HG03469 (cell line): Measurements from ENCODE around the gene MME.
"Not testable (repeated sequence)": the region's sequence is repeated elsewhere in the genome, so short reads cannot be mapped to it uniquely, and the experiment has no call there.

Source experiments
- ATAC-seq: cut with Tn5 transposase; IDR thresholded peaks from one replicate; pipeline ENCODE4 v1.9.1; 2021; ENCODE audit warnings: mild to moderate bottlenecking, moderate library complexity, moderate number of reproducible peaks; ENCODE audit not compliant: unreplicated experiment

The MME gene

DNA sequence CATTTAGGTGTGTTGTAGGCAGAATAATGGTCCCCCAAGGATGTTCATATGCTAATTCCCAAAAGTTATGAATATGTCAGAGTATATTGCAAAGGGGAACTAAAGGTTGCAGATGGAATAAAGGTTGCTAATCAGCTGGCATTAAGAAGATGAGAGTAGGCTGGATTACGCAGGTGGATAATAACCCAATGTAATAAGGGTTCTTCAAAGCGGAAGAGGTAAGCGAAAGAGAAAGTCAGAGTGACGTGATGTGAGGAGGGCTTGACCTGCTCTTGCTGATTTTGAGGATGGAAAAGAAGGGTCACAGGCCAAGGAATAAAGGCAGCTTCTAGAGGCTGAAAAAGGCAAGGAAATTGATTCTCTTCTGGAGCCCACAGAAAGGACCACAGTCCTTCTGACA lies 109.4 kb downstream of the MME start:
- no peak for ATAC-seq

DNA sequence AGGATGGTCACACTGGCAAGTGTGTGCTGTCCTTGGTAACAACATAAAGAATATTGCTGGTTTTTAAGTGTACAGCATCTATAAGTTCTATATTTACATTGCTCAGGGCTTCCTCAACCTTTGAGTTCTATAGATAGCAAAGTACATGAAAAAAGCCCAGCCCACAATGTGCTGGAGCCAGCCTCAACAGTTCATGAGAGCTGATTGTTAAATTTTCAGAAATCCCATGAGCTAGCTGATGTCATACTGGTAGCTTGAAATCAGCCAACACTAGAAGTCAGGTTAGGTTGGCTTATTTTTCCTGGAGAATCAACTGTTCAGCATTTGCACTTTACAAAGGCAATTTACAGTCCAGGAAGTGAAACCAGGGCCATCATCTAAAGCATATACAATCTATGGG lies 110.6 kb downstream of the MME start:
- ATAC-seq: no peak

DNA sequence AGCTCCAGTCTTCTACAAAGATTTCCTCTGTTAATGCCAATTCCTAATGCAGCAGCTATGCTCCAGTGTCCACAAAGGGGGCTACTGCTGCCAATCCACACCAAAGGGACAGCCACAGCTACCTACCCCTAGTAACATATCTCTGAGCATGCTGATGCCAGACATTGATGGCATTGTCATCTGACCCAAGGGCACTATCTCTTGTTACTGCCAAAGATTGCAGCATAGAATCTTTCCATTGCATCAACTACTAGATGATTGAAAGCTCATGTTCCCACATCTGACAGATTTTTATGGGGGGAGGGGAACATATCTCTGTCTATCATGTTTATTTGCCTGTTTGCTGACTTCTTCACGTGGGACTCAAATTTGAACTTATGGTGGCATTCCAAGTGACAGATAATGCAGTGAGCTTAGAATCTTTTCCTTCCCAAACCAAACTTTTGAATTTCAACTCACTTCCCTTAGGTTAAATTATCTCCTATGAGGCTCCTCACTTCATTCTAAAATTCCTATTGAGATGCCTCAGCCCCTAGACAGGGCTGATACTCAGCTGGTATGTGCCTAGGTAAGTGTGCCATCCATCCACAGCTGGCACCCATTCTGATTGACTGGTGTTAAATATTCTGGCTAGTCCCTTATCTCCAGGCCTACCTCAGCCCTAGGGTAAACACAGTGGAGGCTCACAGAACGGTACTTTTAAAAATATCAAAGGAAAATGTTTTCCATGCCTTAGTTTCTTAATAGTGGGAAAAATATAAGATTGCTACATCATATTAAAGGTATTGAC lies 113.0 kb downstream of the MME start:
- no peak for ATAC-seq

DNA sequence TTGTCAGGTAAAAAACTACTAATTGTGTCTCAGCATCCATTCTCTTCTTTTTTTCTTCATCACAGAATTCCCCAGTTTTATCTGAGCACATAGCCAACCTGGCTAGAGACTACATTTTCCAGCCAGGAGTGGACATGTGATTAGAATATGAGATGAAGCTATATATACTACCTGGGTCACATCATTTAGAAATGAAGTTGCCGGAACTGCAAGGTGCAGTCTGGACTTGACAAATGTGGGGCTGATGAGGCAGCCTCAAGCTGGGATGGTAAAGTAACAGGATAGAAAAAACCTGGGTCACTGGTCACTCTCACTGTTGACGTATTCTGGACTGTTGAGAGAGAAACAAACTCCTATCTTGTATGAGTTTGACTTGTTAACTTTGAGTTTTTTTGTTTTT lies 113.7 kb downstream of the MME start:
- ATAC-seq: no peak

DNA sequence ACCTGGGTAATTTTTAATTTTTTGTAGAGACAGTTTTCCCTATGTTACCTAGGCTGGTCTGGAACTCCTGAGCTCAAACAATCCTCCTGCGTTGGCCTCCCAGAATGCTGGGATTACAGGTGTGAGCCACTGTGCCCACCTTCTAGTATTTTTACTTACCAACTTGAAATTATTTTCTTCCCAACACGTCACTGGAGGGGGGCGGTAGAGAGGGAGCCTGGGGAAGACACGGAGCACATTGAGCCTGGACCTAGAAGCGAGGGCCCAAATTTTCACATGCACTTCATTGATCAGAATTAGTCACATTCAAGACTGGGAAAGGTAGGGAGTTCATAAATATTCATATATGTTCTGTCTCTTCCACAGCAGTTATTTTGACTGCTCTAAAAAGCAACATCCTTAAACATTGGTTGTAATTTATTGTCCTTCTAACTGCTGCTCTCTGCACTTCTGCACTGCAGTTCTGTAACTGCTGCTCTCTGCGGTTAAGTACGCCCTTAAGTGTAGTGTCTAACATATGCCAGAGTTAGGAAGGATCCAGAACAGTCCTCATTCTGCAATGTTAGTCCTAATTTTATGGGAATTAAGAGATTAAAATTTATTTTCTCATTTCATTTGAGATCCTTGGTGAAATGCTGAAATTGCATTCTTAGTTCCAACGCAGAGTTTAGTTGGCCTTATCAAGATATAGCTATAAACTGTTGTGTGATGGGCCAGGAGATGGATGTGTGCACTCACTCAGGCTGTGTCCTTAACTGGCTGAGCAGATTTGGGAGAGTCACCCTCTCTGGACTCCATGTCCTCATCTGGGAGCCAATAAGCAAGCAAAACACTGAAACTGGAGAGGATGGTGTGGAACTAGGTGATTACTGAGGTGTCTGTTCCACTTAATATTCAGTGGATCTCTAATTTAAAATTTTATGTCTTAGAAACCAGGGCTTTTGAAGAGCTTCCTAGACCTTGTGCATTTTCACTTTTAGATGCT lies 115.1 kb downstream of the MME start:
- no peak for ATAC-seq

DNA sequence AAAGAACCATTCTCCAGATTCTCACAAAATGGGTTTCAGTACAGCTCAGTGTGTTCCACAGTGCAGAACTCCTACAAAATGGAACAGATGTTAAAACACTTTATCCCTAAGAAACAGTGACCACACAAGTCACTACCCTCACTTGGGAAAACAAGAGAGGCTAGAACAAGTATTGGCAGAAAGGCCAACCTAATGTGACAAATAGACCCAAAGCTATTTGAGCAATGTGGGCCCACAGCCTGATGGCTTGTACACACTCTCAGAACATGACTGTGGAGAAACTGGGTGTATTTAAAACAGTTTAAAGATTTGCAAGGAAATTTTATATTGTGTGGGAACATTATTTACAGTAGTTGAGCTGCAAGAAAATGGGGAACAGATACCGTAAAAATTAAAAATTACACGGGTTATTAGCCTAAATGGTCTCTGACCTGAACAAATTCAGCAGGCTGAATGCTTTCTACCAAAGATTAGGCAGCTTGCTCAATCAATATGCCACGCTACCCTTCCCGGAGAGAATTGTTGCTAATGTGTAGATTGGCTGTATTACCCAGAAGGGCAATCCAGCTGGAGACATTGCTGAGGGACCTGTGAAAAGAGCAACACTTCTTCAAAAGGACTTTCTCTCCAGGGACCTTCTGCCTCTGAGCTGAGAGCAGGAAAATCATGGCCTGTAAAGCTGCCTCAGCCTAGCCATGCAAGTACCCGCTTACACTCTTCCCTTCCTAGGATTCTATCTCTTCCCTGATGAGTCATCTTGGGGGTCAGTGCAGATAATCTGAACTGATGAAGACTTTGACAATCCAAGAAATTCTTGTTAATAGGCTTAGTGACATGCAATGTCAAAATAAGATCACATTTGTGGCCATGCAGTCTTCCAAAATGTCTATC lies 116.3 kb downstream of the MME start:
- no peak for ATAC-seq

DNA sequence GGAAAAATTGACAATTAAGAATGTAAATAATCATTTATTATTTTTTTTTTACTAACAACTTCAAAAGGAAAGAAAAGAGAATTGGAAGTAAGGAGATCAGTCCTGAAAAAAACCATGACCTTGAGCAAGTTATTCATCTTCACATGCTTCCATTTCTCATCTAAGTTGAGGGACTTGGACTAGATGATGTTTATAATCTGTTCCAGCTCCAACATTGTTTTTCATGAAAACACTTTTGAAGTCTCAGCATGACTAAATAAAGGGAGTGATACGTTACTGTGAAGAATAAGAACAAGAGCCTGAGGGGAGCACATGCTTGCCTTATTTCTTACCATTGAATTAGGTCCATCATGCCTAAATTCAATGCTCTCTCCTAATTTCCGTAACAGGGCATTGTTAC lies 117.7 kb downstream of the MME start:
- no peak for ATAC-seq

DNA sequence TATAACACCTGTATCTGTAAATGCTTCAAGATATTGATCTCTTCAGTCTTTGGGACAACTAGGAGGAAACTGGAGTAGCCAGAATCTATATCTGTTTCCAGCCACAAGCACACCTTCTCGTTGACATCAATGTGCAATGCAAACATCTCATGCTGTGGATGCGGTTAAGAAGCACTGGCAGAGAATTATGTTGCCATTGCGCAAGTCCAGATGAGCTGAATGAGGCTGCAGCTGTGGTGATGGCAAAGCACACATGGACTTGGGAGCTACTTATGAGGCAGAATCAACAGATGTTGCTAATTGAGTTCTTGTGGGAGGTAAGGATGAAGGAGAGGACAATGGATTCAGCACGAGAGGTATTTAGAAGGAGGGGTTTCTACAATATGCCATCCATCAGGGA lies 122.5 kb downstream of the MME start:
- ATAC-seq: no peak

DNA sequence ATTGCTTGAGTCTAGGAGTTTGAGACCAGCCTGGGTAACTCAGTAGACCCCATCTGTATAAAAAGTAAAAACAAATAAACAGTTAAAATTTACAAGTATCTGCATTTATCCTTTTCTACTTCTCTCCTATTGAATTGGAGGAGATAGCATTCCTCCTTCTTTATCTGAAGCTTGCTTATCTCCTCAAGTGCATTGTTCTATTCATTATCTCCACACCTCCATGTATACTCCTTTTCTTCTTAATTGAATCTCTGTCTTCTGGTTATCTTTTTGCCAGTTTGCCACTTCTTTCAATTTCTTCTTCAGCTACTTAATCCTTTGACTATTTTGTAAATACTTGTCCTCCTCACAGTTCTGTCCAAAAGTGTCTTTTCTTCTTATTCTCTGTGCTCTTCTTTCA lies 124.7 kb downstream of the MME start:
- no peak for ATAC-seq

DNA sequence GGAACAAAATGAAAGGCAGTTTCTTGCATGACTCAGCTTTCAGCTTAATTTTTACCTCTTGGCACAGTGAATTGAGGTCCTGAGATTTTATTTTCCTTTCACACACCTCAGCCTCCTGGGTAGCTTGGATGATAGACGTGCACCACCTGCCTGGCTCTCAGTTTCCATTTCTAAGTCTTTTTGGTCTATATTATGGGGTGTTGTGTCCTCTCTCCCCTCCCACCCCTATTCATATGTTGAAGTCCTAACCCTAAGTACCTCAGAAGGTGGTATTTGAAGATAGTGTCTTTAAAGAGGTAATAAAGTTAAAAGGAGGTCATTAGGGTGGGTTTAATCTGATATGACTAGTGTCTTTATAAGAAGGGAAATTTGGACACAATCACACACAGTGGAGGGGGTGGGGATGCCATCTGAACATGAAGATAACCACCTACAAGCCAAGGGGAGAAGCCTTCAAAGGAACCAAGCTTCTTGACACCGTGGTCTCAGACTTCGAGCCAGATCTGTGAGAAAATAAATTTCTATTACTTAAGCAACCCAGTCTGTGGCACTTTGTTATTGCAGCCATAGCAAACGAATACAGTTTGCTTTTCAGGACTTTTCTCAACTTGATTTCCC lies 128.2 kb downstream of the MME start:
- ATAC-seq: no peak

DNA sequence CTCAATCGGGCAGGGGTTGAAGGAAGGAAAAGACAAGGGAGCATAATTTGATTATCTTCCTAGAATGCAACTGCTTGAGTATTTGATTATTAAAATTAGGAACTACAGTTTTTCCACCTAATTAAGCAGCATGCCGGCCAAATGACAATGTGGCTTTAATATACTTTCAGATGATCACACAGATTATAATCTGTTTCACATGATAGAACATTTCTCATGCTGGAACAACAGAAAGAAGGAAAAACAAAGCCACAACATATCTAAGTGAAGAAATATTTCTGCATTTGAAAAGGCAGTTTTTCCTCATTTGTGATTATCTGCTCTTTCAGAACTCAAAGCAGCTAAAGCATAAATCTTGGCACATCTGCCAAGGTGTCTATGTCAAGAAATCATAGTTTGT lies 130.6 kb downstream of the MME start:
- ATAC-seq: no peak

DNA sequence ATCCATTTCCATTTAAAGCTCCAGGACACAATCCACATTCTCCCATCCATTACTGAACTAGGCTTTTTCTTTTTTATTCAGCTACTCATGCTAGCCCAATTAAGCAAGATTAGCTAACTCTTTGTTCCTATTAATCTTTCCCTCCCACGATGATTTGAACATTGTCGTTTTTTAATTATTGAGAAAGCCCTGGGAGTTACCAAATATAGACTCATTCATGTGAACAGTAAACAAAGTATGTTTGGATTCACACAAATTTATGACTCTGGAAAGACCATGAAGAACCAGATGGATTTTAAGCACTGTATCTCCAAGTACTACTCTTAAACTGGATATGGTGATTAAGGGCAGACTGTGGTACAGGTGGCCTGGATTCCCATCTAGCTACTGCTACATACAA lies 131.1 kb downstream of the MME start:
- no peak for ATAC-seq

DNA sequence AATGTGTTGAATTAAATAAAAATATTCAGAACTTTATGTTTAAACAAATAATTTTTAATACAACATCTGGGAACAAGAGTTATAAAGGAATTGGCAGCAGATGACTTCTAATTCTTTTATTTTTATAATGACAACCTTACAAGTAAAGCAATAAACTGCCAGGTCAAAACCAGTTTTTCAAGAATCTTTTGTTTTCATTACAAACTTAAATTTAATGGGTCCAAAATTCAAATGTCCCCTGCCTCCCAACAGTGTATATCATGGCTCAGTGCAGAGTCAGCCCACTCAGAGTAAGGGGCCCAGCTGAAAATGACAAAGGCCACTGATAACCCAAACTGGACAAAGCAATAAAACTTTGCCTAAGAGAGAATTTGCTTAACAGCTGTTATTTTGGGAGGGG lies 131.8 kb downstream of the MME start:
- ATAC-seq: no peak

DNA sequence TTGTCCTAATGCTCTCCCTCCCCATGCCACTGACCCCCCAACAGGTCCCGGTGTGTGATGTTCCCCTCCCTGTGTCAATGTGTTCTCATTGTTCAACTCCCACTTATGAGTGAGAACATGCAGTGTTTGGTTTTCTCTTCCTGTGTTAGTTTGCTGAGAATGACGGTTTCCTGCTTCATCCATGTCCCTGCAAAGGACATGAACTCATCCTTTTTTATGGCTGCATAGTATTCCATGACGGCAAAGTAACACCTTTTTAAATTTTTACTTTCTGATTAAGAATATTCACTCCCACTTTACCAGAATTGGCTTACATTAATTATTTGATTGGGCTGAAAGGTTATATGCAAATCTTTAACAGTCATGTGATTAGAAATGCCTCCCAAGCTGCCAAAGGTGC lies 135.9 kb downstream of the MME start:
- ATAC-seq: not testable (repeated sequence)

DNA sequence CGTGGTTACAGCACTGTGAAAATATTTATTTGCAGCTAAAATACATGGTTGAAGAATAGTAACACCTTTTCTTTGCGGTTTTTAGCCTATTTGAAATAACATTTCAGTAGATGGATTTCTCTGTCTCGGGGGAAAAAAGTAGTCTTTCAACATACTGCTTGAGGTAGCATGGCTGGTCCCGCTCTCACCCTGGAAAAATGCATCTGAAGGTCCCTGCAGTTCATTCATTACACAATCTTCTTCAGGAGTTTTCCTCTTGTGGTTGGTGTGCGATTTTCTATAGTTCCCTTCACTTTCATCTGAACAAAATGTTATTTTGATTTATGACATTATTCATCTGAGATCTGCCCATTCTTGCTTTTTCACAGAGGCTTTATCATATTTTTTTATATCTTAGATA lies 137.5 kb downstream of the MME start:
- ATAC-seq: no peak

DNA sequence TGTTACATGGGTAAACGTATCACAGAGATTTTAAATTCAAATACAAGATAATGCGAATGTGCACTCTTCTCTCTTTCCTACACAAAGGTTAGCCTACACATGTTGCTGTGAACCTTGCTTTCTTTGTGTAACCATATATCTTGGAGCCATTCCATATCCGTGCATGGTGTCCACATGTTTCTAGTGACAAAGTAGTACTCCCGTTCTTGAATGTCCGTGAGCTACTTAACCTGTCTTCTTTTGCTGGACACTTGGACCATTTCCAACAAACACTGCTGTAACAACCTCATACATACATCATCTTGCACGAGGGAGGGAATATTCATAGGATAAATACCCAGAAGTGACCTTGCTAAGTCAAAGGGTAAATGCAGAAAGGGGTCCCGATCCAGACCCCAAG lies 138.3 kb downstream of the MME start:
- no peak for ATAC-seq

DNA sequence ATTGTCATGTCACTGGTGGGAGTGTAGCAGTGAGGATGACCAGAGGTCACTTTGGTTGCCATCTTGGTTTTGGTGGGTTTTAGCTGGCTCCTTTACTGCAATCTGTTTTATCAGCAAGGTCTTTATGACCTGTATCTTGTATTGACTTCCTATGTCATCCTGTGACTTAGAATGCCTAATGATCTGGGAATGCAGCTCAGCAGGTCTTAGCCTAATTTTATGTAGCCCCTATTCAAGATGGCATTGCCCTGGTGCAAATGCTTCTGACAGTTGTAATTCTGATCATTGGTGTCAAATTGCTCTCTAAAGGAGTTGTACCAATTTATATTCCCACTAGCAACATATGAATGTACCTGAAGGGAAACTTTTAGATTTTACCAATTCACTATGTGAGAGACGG lies 139.0 kb downstream of the MME start:
- ATAC-seq: no peak

DNA sequence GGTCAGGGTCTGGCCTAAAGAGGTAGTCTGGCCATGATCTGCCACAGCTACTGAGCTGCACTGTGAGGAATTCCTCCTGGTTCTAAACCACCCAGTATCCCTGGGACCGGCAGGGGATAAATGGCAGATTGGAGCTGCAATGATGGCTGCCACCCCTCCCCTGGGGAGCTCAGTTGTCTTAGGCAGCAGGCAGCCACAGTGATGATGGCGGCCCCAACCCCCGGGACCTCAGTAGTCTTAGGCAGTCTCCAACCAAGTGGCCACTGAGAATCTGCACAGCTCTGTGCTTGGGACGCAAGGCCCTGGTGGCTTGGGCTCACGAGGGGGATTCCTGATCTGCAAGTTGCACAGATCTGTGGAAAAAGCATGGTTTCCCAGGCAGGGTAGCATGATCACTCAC lies 145.3 kb downstream of the MME start:
- ATAC-seq: no peak

DNA sequence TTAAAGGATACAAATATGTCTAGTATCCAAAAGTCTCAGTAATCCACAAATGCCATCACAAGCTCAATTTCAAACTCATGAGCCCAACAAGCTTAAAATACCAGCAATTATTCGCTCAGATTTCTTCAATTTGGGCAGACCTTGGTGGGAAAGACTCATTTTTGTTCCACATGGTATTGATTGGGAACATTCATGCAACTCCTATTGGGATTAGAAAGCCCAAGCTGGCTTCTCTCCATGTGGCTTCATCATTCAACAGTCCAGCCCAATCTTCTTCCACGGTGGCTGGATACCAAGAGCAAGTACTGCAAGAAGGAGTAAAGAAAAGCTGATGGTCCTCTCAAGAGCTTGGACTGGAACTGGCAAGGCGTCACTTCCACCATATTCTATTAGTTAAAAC lies 147.0 kb downstream of the MME start:
- no peak for ATAC-seq

DNA sequence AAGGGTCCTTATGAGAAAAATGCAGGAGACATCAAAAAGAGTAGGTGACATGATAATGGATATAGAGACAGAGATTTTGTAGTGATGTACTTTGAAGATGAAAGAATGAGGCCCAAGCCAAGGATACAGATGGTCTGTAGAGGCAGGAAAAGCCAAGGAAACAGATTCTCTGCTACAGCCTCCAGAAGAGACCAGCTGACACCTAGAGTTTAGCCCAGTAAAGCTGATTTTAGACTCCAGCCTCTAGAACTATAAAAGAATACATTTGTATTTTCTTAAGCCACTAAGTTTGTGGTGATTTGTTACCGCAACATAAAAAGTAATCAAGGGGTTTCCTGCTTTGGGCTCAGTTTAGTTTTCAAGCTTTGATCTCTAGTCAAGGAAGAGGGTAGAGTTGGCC lies 148.6 kb downstream of the MME start:
- no peak for ATAC-seq

DNA sequence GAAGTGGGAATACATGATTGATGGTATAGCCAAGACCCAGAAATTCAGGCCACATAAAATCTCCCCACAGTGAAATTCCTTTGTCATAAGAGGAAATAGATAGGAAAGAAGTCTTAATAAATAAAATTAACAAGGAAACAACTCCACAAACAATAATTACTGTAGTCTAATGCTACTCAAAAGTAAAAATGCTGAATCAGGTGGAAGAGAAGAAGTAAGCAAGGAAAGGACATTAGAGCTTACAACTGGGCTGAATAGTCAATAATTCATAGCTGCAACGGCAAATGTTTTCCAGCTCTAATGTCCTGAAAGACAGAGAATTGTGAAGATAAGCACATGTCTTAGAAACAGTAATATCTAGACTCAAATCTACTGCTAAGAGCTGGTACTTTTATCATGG lies 149.0 kb downstream of the MME start:
- no peak for ATAC-seq
